ENCODE results near the gene PSMD9. TPM values are rescaled to one million over a fixed set of nuclear protein-coding genes. Genes with fewer than 3 reads are reported as not detected.

Gene PSMD9
- total and polyA plus RNA-seq, 2 experiments from 2014 or later = 32.7 to 36.3 TPM

DNA sequence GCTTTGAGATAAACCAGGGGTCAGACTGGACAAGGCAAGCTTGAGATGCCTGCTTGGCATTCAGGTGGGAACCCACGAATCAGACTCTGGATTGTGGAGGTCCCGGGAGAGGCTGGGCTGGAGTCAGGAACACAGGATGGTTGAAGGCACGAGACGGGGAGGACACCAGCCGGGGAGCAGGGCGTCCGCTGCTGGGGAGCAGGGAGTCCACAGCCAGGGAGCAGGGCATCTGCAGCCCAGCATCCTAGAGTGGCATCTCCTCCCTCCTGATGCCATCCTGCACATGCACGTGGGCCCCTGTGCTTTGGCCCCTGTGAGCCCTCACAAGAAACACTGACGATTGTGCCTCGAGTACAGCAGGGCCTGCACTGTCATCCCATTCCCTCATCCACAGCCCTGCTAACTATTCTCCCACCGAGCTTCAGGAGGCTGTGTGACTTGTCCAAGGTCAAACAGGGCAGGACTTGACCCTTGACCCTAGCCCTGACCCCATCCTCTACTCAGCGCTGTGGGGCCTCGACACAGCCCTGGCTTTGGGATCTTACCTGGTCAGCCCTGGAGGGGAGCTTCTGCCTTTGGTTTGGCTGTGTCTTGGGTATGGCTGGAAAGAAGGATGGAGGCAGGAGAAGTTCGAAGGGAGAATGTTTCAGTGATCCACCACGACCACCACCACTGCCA, 74.9 kb downstream of the PSMD9 start (continued):
- TF ChIP-seq CREB1 (CRISPR knock-in tag; IDR thresholded peaks at IDR 0.05; ENCODE audit: low read depth) = no peak

DNA sequence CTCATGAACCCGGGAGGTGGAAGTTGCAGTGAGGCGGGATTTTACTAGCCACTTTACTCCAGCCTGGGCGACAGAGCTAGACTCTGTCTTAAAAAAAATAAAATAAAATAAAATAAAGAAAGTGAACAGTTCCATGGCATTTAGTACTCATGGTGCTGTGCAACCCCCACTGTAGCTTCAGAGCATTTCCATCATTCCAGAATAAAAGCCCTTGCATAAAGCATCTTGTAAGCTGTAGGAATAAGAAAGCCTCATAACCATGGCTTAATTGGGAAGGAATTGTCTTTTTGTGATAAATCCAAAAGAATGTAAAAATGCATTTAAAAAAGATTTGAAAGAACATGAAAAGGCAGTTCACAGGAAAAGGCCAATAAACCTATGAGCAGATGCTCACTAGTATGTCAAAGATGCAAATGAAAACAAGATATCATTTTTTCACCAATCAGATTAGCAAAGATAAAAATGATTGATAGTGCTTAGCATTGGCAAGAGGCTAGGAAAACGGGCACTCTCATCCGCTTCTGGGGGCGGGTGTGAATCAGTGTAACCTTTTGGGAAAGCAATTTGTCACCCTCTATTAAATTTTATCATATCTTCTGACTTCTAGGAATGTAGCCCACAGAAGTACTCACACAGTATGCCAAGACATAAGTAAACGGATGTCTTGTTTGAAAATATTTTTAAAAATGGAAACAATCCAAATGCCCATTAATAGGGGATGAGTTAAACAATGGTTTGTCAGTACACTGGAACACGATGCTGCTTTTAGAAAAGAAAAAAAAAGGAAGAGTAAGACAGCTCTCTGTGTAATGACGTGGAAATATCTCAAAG, 76.4 kb downstream of the PSMD9 start:
- no peaks in the 10 kb centered on the region for H3K4me1 ChIP-seq (ENCODE audit: insufficient read depth)
- H3K27me3 ChIP-seq (ENCODE audit: insufficient read depth) = no peaks in the 10 kb centered on the region
- no peak for DNase-seq (ENCODE audit: low spot score)
- Mint-ChIP-seq H3K4me3 (no peak overlapping the region), H3K9me3 (no peaks in the 10 kb centered on the region), H3K27ac (no peak overlapping the region), H3K36me3 (ENCODE audit: low read depth) (no peaks in the 10 kb centered on the region), H3K4me1 (no peaks in the 10 kb centered on the region; the same call in 2 of the 3 replicates), H3K27me3 (ENCODE audit: insufficient read depth, low read depth, poor library complexity) (peaks cover 10% of the 10 kb centered on the region)
- no peak overlapping the region for H3K4me3 ChIP-seq
- H3K27ac ChIP-seq (ENCODE audit: low read depth) = no peak overlapping the region
- H3K36me3 ChIP-seq (ENCODE audit: insufficient read depth) = no peaks in the 10 kb centered on the region
- no peaks in the 10 kb centered on the region for H3F3A ChIP-seq (replicated peaks; ENCODE audit: low read depth)
- no peaks in the 10 kb centered on the region for H4K20me1 ChIP-seq (replicated peaks; ENCODE audit: insufficient read depth)
- H3K9me2 ChIP-seq (ENCODE audit: insufficient read depth) = no peaks in the 10 kb centered on the region
- H2AFZ ChIP-seq = no peak overlapping the region
- H3K4me2 ChIP-seq = no peak overlapping the region
- ATAC-seq = no peak
- H3K79me2 ChIP-seq (replicated peaks; ENCODE audit: insufficient read depth) = no peaks in the 10 kb centered on the region
- TF ChIP-seq STAT1 (IDR thresholded peaks at IDR 0.05; ENCODE audit: unreplicated experiment) (no peak), NANOG (IDR thresholded peaks at IDR 0.05; ENCODE audit: borderline replicate concordance) (no peak), ZNF331 (CRISPR knock-in tag; IDR thresholded peaks at IDR 0.05; ENCODE audit: low read depth) (no peak), EZH2 (IDR thresholded peaks at IDR 0.05; ENCODE audit: low read depth, unreplicated experiment) (no peak), POLR2AphosphoS5 (IDR thresholded peaks at IDR 0.05; ENCODE audit: low read depth) (no peak), CREB1 (CRISPR knock-in tag; IDR thresholded peaks at IDR 0.05; ENCODE audit: low read depth) (no peak)
- TF ChIP-seq, protein P1, sequence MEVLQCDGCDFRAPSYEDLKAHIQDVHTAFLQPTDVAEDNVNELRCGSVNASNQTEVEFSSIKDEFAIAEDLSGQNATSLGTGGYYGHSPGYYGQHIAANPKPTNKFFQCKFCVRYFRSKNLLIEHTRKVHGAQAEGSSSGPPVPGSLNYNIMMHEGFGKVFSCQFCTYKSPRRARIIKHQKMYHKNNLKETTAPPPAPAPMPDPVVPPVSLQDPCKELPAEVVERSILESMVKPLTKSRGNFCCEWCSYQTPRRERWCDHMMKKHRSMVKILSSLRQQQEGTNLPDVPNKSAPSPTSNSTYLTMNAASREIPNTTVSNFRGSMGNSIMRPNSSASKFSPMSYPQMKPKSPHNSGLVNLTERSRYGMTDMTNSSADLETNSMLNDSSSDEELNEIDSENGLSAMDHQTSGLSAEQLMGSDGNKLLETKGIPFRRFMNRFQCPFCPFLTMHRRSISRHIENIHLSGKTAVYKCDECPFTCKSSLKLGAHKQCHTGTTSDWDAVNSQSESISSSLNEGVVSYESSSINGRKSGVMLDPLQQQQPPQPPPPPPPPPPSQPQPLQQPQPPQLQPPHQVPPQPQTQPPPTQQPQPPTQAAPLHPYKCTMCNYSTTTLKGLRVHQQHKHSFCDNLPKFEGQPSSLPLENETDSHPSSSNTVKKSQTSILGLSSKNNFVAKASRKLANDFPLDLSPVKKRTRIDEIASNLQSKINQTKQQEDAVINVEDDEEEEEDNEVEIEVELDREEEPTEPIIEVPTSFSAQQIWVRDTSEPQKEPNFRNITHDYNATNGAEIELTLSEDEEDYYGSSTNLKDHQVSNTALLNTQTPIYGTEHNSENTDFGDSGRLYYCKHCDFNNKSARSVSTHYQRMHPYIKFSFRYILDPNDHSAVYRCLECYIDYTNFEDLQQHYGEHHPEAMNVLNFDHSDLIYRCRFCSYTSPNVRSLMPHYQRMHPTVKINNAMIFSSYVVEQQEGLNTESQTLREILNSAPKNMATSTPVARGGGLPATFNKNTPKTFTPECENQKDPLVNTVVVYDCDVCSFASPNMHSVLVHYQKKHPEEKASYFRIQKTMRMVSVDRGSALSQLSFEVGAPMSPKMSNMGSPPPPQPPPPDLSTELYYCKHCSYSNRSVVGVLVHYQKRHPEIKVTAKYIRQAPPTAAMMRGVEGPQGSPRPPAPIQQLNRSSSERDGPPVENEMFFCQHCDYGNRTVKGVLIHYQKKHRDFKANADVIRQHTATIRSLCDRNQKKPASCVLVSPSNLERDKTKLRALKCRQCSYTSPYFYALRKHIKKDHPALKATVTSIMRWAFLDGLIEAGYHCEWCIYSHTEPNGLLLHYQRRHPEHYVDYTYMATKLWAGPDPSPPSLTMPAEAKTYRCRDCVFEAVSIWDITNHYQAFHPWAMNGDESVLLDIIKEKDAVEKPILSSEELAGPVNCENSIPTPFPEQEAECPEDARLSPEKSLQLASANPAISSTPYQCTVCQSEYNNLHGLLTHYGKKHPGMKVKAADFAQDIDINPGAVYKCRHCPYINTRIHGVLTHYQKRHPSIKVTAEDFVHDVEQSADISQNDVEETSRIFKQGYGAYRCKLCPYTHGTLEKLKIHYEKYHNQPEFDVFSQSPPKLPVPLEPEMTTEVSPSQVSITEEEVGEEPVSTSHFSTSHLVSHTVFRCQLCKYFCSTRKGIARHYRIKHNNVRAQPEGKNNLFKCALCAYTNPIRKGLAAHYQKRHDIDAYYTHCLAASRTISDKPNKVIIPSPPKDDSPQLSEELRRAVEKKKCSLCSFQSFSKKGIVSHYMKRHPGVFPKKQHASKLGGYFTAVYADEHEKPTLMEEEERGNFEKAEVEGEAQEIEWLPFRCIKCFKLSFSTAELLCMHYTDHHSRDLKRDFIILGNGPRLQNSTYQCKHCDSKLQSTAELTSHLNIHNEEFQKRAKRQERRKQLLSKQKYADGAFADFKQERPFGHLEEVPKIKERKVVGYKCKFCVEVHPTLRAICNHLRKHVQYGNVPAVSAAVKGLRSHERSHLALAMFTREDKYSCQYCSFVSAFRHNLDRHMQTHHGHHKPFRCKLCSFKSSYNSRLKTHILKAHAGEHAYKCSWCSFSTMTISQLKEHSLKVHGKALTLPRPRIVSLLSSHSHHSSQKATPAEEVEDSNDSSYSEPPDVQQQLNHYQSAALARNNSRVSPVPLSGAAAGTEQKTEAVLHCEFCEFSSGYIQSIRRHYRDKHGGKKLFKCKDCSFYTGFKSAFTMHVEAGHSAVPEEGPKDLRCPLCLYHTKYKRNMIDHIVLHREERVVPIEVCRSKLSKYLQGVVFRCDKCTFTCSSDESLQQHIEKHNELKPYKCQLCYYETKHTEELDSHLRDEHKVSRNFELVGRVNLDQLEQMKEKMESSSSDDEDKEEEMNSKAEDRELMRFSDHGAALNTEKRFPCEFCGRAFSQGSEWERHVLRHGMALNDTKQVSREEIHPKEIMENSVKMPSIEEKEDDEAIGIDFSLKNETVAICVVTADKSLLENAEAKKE (CRISPR knock-in tag; IDR thresholded peaks at IDR 0.05) = no peak
- TF ChIP-seq, protein P2, sequence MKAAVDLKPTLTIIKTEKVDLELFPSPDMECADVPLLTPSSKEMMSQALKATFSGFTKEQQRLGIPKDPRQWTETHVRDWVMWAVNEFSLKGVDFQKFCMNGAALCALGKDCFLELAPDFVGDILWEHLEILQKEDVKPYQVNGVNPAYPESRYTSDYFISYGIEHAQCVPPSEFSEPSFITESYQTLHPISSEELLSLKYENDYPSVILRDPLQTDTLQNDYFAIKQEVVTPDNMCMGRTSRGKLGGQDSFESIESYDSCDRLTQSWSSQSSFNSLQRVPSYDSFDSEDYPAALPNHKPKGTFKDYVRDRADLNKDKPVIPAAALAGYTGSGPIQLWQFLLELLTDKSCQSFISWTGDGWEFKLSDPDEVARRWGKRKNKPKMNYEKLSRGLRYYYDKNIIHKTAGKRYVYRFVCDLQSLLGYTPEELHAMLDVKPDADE (IDR thresholded peaks at IDR 0.05) = no peak
- TF ChIP-seq, protein P3, sequence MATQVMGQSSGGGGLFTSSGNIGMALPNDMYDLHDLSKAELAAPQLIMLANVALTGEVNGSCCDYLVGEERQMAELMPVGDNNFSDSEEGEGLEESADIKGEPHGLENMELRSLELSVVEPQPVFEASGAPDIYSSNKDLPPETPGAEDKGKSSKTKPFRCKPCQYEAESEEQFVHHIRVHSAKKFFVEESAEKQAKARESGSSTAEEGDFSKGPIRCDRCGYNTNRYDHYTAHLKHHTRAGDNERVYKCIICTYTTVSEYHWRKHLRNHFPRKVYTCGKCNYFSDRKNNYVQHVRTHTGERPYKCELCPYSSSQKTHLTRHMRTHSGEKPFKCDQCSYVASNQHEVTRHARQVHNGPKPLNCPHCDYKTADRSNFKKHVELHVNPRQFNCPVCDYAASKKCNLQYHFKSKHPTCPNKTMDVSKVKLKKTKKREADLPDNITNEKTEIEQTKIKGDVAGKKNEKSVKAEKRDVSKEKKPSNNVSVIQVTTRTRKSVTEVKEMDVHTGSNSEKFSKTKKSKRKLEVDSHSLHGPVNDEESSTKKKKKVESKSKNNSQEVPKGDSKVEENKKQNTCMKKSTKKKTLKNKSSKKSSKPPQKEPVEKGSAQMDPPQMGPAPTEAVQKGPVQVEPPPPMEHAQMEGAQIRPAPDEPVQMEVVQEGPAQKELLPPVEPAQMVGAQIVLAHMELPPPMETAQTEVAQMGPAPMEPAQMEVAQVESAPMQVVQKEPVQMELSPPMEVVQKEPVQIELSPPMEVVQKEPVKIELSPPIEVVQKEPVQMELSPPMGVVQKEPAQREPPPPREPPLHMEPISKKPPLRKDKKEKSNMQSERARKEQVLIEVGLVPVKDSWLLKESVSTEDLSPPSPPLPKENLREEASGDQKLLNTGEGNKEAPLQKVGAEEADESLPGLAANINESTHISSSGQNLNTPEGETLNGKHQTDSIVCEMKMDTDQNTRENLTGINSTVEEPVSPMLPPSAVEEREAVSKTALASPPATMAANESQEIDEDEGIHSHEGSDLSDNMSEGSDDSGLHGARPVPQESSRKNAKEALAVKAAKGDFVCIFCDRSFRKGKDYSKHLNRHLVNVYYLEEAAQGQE (IDR thresholded peaks at IDR 0.05; ENCODE audit: unreplicated experiment) = no peak
- TF ChIP-seq, protein P4, sequence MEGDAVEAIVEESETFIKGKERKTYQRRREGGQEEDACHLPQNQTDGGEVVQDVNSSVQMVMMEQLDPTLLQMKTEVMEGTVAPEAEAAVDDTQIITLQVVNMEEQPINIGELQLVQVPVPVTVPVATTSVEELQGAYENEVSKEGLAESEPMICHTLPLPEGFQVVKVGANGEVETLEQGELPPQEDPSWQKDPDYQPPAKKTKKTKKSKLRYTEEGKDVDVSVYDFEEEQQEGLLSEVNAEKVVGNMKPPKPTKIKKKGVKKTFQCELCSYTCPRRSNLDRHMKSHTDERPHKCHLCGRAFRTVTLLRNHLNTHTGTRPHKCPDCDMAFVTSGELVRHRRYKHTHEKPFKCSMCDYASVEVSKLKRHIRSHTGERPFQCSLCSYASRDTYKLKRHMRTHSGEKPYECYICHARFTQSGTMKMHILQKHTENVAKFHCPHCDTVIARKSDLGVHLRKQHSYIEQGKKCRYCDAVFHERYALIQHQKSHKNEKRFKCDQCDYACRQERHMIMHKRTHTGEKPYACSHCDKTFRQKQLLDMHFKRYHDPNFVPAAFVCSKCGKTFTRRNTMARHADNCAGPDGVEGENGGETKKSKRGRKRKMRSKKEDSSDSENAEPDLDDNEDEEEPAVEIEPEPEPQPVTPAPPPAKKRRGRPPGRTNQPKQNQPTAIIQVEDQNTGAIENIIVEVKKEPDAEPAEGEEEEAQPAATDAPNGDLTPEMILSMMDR (conservative IDR thresholded peaks at IDR 0.05; ENCODE audit: low read depth in 2 of 2) = no peak

All from GM23338 (cell line).